HPDE6-E6E7 (cell line): Measurements from ENCODE around the gene LYPD6B.

Experiments used
- DNase-seq: peaks from one replicate; pipeline ENCODE4 v3.0.0; 2011; ENCODE audit warnings: missing footprints; ENCODE audit errors: extremely low spot score

The LYPD6B gene

GRCh38 chr2:149119368-149119767 is 80.9 kb downstream of the LYPD6B start:
- no peak for DNase-seq

- DNase-seq = no peak
These were observed 84.0 kb downstream of the LYPD6B start for GRCh38 chr2:149122516-149122915.

DNA sequence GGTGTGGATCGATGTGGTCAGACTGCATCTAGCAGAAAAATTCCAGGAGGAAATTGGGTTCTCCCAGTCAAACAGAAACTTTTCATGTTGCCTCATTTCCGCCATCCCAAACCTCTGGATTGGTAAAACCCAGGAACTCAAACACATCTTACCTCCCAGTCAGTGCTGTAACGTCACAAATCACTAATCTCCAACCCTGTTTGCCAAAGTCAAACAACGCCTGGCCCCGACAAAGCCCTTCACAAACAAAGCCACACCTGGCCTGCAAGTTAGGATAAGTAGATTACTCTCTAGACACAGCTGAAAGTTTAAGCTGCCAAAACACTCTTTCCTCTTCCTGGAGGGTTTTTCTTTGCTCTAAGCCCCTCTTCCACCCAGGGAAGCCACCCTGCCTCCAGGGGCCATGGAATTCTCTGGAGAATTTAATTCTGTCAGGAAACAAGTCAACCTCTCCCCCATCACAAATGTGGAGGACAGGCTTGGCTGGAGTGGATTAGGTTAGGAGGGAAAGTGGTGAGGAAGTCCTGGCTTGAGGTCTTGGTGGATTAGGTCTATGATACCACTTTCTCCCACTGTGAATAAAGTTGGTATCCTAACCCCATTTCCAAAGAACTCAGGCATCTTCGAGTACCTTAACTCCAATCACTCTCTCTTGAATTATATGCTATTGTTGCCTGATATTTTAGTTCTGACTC is 86.7 kb downstream of the LYPD6B start:
- DNase-seq = no peak

GRCh38 chr2:149129433-149129832 is 90.9 kb downstream of the LYPD6B start:
- DNase-seq = no peak

DNA sequence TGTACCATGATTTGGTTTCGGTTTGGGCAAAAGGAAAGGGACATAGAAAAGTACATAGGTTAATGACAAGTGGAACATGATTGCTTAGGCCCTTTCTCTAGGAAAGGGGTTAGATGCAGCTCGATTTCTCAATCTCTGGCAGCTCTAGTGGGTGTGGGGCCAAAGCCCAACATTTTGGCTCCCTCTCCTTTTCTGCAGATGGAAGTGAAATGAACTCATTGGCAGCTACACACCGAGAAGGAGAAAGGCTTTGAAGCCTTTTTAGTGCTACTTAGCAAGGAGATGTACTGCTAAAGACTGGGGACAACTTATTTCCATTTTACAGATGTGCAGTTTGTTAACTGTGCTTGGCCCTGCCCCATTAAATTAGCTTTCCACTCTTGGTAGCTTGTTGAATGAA is 93.8 kb downstream of the LYPD6B start:
- DNase-seq = no peak

DNA sequence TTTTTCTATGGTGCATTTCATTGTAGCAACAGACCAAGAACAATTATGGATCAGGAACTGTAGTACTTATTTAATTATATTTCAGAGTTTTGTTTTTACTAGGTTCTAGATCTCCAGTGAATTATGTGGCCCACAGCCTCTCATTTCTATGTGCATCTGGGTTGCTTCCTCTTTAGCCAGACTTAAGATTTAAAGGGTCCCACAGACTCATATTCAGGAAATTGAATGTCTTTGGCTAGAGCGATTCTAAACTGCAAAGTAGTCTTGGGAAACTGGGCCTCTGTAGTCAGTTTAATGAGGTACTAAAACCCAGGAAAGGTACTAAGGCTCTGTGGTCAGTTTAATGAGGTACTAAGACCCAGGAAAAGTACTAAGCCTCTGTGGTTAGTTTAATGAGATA is 94.4 kb downstream of the LYPD6B start:
- DNase-seq = no peak

DNA sequence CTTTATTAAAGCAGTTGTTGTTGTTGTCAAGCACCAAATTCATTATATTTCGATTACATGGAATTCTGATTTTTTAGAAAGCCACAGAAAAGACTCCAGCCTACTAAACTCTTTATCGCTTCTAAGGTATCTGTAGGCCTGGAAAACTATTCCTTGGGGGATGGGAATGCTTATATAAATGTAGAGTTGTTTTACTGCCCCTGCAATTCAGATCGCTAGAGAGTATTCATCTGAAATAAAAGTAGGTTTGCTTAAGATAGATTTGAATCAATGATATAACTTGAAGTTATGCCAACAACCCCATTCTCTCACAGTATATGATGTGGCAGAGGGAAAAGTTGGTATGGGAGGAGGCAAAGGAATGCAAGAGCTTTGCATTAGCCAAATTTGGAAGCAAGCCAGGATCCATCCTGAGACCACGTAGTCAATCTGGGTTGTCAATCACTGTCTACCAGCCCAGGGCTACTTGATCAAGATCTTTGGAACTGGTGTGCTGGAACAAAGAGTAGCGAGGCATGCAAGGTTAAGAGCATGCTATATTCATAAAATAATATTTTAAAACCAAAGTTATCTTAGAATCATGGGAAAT is 95.9 kb downstream of the LYPD6B start:
- no peak for DNase-seq

- DNase-seq = no peak
These were observed 97.6 kb downstream of the LYPD6B start for GRCh38 chr2:149136111-149136510.

DNA sequence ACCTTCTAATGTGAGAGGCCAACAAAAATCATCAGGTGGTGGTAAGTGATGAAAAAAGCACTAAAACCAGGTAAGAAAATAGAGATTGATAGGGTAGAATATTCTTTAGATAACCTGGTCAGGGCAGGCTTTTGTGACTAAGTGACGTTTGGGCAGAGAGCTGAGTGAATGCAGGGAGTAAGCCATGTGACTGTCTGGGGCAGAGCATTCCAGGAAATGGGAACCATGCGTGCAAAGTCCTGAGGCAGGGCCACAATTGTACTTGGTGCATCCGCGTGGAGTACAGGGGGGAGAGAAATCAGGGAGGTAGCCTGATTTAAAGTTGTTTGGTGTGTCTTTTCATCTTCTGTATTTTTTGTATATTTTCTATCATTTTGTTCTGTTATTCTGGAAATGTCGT is 102.5 kb downstream of the LYPD6B start:
- no peak for DNase-seq

- no peak for DNase-seq
These were observed 105.2 kb downstream of the LYPD6B start for GRCh38 chr2:149143734-149144133.

- DNase-seq = no peak
These were observed 107.1 kb downstream of the LYPD6B start for GRCh38 chr2:149145314-149146295.

DNA sequence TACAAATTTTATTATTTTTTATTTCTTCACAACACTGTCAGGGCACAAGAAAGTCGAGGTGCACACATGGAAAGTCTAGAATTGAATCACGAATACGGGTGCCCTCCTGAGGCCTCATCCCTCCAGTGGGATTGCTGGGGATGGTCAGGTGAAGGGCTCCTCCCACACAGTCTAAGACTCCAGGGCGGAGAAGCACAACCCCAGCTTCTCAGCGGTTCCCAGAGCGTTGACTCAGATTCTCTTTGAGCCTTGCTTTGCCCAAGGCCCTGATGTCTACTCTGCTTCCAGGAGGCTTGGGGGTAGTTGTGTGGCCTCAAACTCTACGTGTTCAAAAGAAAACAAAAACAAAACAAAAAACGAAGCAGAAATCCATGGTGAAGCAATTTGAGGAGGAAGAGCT is 108.4 kb downstream of the LYPD6B start:
- DNase-seq = no peak

- no peak for DNase-seq
These were observed 109.9 kb downstream of the LYPD6B start for GRCh38 chr2:149148194-149149006.

DNA sequence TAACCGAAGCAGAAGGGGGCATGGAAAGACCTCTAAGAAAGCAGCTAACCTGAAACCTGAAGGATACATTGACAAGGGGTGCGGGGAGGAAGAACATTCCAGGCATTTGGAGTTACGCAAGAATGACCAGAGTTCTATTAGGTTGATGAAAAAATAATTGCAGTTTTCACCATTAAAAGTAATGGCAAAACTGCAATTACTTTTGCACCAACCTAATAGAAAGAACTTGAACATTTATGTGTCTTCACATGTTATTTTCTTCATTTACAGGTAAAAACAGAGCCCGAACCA is 110.5 kb downstream of the LYPD6B start:
- no peak for DNase-seq

DNA sequence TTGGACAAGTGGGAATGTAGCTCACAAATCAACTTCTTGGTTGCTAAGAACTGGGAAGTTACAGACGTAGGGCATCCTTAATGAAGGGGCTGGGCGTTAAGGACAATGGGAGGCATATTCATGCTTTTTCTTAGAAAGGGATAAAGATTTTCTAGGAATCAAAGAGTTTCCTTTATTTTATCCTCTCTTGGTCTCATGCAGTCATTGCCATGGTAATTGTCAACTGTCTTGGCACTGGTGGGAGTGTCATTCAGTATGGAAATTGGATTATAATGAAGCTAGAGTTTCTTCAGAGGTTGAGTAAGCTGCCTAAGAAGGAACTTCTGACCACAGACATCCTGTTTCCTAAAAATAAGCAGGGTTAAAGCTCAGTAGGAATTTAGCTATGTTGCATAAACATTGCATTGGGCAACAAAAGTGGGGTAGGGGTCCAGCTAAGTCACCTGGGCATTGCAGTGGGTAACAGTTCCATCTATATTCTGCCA is 114.0 kb downstream of the LYPD6B start:
- no peak for DNase-seq

DNA sequence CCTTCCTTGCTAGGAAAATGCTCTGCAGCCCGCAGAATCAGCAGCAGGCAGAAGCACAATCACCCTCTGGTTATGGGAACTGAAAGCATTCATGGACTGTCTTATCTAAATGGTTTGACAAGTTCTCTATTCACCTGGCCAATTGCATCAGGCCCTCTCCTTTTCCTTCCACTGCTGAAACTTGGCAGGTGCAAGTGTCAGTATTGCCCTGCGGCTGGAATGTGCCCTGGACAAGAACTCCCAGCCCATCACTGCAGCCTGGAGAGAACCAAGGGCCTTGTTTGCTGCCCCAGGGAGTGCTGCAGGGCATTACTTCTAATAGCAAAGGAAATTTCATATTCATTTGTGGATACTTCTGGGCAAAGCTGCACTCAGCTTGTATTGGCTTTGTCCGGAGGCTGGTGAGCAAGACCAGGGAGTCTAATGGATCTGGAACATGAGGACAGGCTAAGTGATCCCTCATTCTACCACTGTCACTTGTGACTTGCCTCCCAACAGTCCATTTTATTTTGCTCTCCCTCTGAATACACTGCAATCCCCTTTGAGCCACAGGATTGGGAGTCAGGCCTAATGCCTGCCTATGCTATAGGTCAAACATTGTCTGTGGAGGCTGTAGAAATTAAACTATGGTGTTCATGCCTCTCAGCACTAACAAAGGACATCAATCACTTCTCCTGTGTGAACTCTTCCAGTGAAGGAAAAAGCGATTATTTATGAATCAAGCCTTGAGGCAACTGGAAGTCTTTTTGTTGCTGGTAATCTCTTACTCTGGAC is 116.9 kb downstream of the LYPD6B start:
- no peak for DNase-seq

GRCh38 chr2:149155988-149156387 is 117.5 kb downstream of the LYPD6B start:
- no peak for DNase-seq

DNA sequence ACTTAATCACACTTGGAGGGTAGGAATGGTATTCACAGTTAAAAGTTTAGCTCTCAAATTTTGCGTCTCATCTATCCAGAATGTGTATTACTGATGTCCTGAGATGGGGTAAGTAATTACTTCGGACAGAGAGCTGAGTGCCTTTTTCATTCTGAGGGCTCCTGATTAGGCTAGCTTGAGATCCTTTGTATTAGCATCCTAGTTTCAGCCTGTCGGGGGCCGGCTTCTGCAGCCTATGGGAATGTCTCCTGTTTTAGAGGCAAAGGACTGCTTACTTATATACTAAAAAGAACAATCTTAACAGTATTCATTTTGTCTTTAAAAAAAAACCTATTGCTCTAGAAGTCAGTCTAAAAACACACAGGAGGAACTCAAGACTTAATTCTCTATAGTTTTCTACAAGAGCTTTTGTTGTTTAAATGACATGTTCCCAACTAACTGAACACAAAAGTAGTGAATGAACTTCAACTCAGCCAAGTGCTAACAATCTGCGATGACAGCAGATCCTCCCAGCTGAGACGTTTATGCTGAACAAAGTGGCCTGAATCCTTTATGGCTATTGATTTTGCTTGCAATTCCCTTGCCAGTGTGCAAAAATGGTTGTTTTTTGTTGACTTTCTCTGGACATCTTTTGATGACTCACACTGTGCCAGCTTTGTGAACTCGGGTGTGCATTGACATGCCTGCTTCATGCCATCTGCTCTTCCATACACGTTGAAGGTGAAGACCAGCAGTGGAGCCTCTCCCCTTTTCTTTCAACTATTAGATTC is 118.7 kb downstream of the LYPD6B start:
- DNase-seq = no peak

DNA sequence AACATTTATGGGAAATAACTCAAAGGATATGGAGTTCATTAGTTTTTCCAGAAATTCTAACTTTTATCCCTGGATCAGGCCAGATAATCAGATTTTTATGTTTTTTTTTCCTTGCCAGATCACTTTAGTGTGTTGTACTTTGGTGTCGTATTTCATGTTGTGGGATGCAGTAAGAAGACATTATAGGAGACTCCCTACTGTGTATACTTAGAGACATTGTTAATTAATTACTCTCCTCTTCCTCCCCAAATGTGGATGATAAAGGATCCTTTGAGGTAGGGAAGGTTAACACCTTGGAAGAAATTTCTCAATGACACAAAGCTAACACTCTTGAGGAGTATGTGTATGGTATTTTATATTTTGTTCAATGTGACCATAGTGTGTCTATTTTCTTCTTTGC is 120.5 kb downstream of the LYPD6B start:
- no peak for DNase-seq

DNA sequence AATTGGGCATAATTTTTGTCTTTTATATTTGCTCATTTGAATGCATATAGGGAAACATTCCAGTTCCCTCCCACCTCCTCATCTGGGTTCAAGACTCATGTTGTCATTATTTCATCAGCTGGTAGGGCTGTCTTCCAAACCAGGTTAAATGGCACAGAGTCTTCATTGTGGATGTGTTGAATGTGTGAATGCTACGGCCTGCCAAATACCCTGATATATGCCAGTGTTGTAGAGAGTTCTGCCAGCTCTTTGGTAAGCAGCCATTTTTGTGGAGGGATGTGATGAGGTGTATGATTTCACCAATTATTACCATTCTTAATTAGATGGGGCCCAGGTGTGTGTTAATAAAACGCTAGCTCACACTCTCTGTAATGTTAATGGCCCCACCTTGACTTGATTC is 121.7 kb downstream of the LYPD6B start:
- no peak for DNase-seq
